Breast epithelium (tissue), 4 donors: ENCODE measurements around the gene NR5A2. TPM values are rescaled to one million over a fixed set of nuclear protein-coding genes. Genes with fewer than 3 reads are reported as not detected.

Experiments used
- DNase-seq, 2 donors: peaks; one replicate each; pipeline ENCODE4 v3.0.0-alpha.2; 2019; ENCODE audit warnings: low spot score in 2 of 2
- H3K27ac ChIP-seq, 2 donors: fragments of 200-600 bp; sonication (generic) in 1 of 2; one replicate each; pipeline ENCODE4 v1.5.1; 2016 to 2019; ENCODE audit warnings: mild to moderate bottlenecking in 1 of 2
- H3K27me3 ChIP-seq, 2 donors: fragments of 200-600 bp; sonication (generic) in 1 of 2; one replicate each; pipeline versions ENCODE4 v1.5.1 to v1.6.0; 2017 to 2019; ENCODE audit warnings: control low read depth in 1 of 2, mild to moderate bottlenecking in 1 of 2
- H3K36me3 ChIP-seq: fragments of 200-600 bp; one replicate; pipeline ENCODE4 v1.5.1; 2019
- H3K4me1 ChIP-seq, 2 donors: fragments of 200-600 bp; sonication (generic); one replicate each; pipeline ENCODE4 v1.5.1; 2016 to 2019; ENCODE audit warnings: control low read depth in 1 of 2
- H3K4me3 ChIP-seq, 3 donors: fragments of 200-600 bp; sonication (generic); 1 replicate in 2 of 3; 2 replicates in 1 of 3; pipeline ENCODE4 v1.5.1; 2016 to 2019; ENCODE audit warnings: mild to moderate bottlenecking in 3 of 3, moderate library complexity in 2 of 3
- H3K9me3 ChIP-seq, 2 donors: fragments of 200-600 bp; sonication (generic) in 1 of 2; one replicate each; pipeline ENCODE4 v1.5.1; 2016 to 2019; ENCODE audit warnings: control low read depth in 1 of 2
- CTCF ChIP-seq, 3 donors: fragments of 450-650 bp; IDR thresholded peaks; one replicate each; pipeline ENCODE4 v1.5.1; 2016 to 2017; ENCODE audit warnings: antibody characterized with exemption in 3 of 3, mild to moderate bottlenecking in 3 of 3, moderate library complexity in 3 of 3
- POLR2A ChIP-seq: fragments of 450-650 bp; IDR thresholded peaks from one replicate; pipeline ENCODE4 v1.6.1; 2016; ENCODE audit warnings: antibody characterized with exemption, mild to moderate bottlenecking, moderate library complexity
- POLR2AphosphoS5 ChIP-seq, 3 donors: sonication (generic); formaldehyde crosslinking; IDR thresholded peaks; one replicate each; pipeline ENCODE4 v1.6.1; 2017; ENCODE audit warnings: antibody characterized with exemption in 3 of 3
- intact Hi-C: fragments of 100-400 bp; cut with DNase I; formaldehyde crosslinking; loops from one replicate; pipeline ENCODE4 v1.15.1; 2023; ENCODE audit warnings: low total_unique reads
- total RNA-seq, 3 donors: library from RNA; depleted of rRNA; stranded (reverse); fragments of >200 nt; gene quantifications; one replicate each; pipeline ENCODE4 v1.1.0, GENCODE V29; 2016

Gene NR5A2
- total RNA-seq, 3 donors from 2014 or later = 4.1 to 5.6 (median 4.9) TPM

GRCh38 chr1:199983531-199983930 is 44.0 kb upstream of the NR5A2 start:
- H3K9me3 ChIP-seq = no peaks in the 10 kb centered on the region
- H3K27me3 ChIP-seq = no peaks in the 10 kb centered on the region
- no peak overlapping the region for H3K27ac ChIP-seq
- intact Hi-C loops = no loop called here
- DNase-seq = no peak
- TF ChIP-seq POLR2A (no peak), CTCF (IDR thresholded peaks at IDR 0.05) (no peak), POLR2AphosphoS5 (IDR thresholded peaks at IDR 0.05) (no peak)
- no peaks in the 10 kb centered on the region for H3K36me3 ChIP-seq
- no peaks in the 10 kb centered on the region for H3K4me1 ChIP-seq
- no peak overlapping the region for H3K4me3 ChIP-seq

- Histone ChIP-seq H3K4me1 (no peaks in the 10 kb centered on the region), H3K27ac (no peak overlapping the region), H3K36me3 (no peaks in the 10 kb centered on the region), H3K4me3 (no peak overlapping the region), H3K27me3 (no peaks in the 10 kb centered on the region), H3K9me3 (no peaks in the 10 kb centered on the region)
- no peak for DNase-seq
- TF ChIP-seq POLR2AphosphoS5 (IDR thresholded peaks at IDR 0.05) = no peak
- no peak for TF ChIP-seq CTCF (IDR thresholded peaks at IDR 0.05)
- no peak for TF ChIP-seq POLR2A
- intact Hi-C loops = no loop called here
These were observed 32.3 kb upstream of the NR5A2 start for GRCh38 chr1:199995096-199995685.

- TF ChIP-seq POLR2AphosphoS5 (IDR thresholded peaks at IDR 0.05) = no peak
- no peak for TF ChIP-seq POLR2A
- no peak for TF ChIP-seq CTCF (IDR thresholded peaks at IDR 0.05)
- intact Hi-C loops = no loop called here
These were observed 22.3 kb upstream of the NR5A2 start for GRCh38 chr1:200005165-200005564.

GRCh38 chr1:200006711-200007110 is 20.8 kb upstream of the NR5A2 start:
- no peak overlapping the region for H3K4me3 ChIP-seq
- H3K27me3 ChIP-seq = no peaks in the 10 kb centered on the region
- TF ChIP-seq CTCF (IDR thresholded peaks at IDR 0.05) (no peak), POLR2AphosphoS5 (IDR thresholded peaks at IDR 0.05) (no peak), POLR2A (no peak)
- H3K27ac ChIP-seq = no peak overlapping the region
- H3K36me3 ChIP-seq = no peaks in the 10 kb centered on the region
- no peaks in the 10 kb centered on the region for H3K4me1 ChIP-seq
- peak in 1 of 2 donors; percentile 7 for DNase-seq
- no peaks in the 10 kb centered on the region for H3K9me3 ChIP-seq
- intact Hi-C loops = no loop called here

More at GRCh38 chr1:200005165-200005564, 22.3 kb upstream of the NR5A2 start:
- Histone ChIP-seq H3K4me3 (no peak overlapping the region), H3K27ac (no peak overlapping the region), H3K36me3 (no peaks in the 10 kb centered on the region), H3K4me1 (no peaks in the 10 kb centered on the region), H3K27me3 (no peaks in the 10 kb centered on the region), H3K9me3 (no peaks in the 10 kb centered on the region)
- no peak for DNase-seq

GRCh38 chr1:200015811-200016210 is 11.7 kb upstream of the NR5A2 start:
- no peaks in the 10 kb centered on the region for H3K9me3 ChIP-seq
- intact Hi-C loops = no loop called here
- H3K27ac ChIP-seq = no peak overlapping the region
- H3K36me3 ChIP-seq = no peaks in the 10 kb centered on the region
- no peak overlapping the region for H3K4me3 ChIP-seq
- no peak for DNase-seq
- no peaks in the 10 kb centered on the region for H3K4me1 ChIP-seq
- TF ChIP-seq POLR2AphosphoS5 (IDR thresholded peaks at IDR 0.05) (no peak), POLR2A (no peak), CTCF (IDR thresholded peaks at IDR 0.05) (no peak)
- no peaks in the 10 kb centered on the region for H3K27me3 ChIP-seq
